Measurements from ENCODE around the gene SEL1L2.
A peak's percentile ranks its signal among the peaks of the same experiment; 100 is the strongest.

- TF ChIP-seq, protein P1, sequence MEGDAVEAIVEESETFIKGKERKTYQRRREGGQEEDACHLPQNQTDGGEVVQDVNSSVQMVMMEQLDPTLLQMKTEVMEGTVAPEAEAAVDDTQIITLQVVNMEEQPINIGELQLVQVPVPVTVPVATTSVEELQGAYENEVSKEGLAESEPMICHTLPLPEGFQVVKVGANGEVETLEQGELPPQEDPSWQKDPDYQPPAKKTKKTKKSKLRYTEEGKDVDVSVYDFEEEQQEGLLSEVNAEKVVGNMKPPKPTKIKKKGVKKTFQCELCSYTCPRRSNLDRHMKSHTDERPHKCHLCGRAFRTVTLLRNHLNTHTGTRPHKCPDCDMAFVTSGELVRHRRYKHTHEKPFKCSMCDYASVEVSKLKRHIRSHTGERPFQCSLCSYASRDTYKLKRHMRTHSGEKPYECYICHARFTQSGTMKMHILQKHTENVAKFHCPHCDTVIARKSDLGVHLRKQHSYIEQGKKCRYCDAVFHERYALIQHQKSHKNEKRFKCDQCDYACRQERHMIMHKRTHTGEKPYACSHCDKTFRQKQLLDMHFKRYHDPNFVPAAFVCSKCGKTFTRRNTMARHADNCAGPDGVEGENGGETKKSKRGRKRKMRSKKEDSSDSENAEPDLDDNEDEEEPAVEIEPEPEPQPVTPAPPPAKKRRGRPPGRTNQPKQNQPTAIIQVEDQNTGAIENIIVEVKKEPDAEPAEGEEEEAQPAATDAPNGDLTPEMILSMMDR (IDR thresholded peaks at IDR 0.05): no peak
- no peak for TF ChIP-seq POLR2A (IDR thresholded peaks at IDR 0.05)
- TF ChIP-seq POLR2AphosphoS5 (IDR thresholded peaks at IDR 0.05): peak in 2 of 3 donors; percentile 28 to 69
Observed at GRCh38 chr20:13838664-13839063, 151.8 kb downstream of the SEL1L2 start.
